Astrocyte of the hippocampus (primary cell): ENCODE data around the gene ALS2CL.
"Not testable (repeated sequence)": the region's sequence is repeated elsewhere in the genome, so short reads cannot be mapped to it uniquely, and the experiment has no call there.

Experiments used
- DNase-seq: peaks from one replicate; pipeline ENCODE4 v3.0.0; 2011; ENCODE audit warnings: low read depth, low spot score

Gene ALS2CL

DNA sequence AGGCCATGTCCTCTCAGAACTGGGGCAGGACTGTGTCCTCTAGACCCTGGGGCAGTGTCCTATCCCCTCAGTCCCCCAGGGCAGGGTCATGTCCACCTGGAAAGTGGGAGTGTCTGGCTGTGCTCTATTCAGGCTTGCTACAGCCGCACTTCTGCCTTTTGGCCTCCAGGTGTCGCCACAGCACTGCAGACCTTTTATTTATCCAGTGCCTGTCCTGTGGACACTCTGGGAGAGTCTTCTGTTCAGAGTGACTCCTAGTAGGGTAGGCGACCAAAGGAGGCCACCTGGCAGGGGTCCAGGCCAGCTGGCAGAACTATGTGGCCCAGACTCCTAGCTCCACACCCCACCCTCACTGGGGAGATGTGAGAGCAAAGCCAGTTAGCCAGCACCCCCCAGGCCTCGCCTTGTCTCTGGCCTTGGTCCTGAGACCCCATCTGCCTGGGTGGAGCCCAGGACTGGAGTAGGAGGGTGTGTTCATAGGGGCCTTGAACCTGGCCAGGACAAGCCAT is 11.6 kb upstream of the ALS2CL start:
- DNase-seq = peak; percentile 84

DNA sequence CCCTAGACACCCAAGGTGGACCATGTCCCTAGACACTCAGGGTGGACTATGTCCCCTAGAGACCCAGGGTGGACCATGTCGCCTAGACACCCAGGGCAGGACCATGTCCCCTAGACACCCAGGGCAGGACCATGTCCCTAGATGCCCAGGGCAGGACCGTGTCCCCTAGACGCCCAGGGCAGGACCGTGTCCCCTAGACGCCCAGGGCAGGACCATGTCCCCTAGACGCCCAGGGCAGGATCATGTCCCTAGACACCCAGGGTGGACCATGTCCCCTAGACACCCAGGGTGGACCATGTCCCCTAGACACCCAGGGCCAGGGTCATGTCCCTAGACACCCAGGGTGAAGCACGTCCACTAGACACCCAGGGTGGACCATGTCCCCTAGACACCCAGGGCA is 10.9 kb upstream of the ALS2CL start:
- DNase-seq = not testable (repeated sequence)

DNA sequence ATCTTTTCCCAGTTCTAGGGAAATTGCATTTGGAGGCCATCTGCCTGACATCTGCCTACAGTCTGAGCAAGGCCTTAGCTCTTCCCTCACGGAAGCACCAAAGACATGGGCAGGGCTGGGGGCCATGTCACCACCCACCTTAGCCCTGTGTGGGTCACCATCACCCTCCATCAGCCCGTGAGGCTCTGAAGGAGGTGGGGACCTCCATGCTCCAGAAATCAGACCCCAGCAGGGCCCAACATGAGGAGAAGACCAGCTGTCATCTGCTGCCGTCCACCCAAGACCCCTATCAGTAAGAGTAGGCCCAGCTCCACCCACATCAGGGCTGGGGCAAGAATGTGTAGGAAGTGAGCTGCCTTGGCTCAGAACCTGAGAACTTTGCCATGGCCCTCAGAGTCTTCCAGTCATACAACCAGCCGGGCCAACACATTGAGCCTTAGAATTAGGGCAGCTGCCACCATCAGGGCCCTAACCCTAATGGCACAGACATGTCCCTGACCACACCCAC is 9.6 kb upstream of the ALS2CL start:
- DNase-seq = no peak

DNA sequence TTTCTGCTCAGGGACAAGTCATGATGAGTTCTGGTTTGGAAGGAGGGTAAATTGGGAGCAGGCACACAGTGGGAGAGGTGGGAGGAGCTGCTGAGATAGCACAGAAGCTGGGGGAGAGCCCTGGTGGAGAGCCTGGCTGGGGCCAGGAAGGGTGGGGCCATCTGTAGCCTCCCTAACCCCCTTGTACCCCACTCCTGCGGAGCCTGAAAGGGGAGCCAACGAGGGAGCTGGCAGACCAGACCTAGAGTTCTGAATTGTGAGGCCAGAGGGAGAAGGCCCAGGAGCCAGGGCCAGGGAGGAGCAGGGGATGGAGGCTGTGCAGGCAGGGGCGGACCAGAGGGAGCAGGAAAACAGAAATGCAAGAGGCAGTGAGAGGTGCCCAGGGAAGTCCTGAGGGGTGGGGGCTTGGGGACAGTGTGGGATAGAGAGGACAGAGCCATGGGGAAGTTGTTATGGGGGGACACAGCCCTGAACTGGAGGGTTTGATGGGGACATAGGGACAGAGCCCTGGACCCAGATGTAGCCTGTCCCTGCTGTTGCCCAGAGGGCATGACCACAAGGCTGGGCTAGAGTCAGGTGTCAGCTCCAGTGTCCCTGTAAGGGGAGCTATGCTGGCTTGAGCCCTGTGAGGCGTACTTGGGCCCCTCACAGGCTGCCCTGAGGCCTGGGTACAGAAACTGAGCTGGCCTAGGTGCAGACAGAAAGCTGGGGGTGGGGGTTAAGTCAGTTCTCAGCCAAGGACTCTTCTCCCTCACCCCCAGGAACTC is 8.9 kb upstream of the ALS2CL start:
- DNase-seq = no peak

DNA sequence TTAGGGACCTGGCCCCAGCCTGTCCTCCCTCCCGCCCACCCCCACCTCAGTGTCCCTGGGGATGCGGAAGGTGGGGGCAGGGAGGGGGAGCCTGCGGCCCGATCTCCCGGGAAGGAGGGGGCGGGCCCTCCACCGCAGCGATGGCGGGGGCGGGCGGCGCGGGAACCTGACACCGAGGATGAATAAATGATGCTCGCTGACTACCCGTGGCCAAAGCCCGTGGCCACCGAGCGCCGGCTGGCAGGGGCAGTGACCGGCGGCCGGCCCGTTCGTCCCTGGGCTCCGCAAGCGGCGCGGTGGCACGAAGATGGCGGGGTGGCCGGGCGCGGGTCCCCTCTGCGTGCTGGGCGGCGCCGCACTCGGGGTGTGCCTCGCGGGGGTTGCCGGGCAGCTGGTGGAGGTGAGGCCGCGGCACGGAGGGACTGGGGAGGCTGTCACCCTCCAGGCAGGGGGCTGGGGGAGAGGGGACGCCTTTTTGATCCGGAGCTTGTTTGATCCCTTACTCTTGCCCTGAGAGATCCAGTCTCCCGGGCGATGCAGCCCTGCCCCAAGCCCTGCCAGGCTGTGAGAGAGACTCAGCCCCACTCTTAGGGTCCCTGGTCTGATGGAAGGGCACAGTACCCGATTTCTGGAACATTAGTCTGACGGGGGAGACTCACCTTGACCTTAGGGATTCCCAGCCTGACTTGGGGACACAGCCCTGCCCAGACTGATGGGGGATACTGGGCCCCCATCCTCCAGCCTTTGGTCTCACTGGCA is 7.9 kb upstream of the ALS2CL start, which contains the start of gene TMIE:
TMIE (plus strand) TSS at position 212 of the 759 bp plus-strand sequence; CDS start at position 308, 96 bp downstream.
- DNase-seq = peak; percentile 22

DNA sequence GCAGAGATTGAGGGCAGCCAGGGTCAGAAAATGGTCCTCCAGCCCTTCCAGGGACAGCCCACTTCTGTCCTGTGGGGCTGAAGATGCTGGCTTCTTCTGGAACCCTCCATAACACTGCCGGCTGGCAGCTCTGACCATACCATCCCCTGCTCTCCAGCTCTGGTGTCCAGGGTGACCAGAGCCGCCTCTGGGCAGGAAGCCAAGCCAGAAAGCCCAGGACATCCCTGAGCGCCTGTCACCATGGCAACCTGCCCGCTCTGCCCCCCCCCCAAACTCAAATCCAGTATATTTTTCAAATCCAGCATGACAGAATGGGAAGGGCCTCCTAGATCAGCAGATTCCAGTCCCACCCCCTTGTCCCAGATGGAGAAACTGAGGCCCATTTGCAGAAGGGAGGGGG is 7.3 kb upstream of the ALS2CL start:
- DNase-seq = peak; percentile 41

DNA sequence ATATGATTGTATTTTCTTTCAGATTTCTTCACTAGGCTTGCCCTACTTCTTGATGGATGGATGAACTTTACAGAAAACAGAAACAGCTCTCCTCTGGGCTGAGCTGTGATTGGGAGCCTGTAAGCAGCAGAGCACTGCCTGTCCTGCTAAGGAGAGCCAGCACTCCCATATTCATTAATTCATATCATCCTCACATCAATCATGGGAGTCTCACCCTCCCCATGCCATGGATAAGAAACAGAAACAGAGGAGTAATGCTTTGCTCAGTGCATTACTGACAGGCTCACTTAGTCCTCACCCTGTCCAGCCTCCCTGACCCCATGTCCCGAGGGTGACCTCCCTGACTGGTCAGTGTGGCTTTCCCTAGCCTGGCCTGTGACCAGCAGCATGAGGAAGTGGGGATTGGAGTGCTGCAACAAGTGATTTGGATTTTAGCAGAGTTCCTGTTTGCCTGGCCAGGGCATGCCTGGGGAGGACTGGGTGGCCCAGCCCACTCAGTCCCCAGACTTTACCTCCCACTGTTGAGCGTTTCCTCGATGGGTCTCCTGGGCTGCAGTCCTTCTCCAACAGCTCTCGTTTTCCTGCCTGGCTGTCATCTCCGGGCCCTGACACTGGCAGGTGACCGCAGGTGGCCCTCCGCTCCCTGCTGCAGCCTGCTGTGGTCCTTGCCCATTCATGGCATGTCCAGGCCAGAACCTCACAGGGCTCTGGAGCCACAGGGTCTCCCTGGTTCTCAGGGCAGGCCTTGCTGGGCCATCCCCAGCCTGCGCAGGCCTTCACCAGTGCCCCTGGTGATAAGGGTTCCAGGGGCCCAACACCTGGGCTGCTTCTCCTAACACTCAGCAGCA is 6.4 kb upstream of the ALS2CL start:
- no peak for DNase-seq

DNA sequence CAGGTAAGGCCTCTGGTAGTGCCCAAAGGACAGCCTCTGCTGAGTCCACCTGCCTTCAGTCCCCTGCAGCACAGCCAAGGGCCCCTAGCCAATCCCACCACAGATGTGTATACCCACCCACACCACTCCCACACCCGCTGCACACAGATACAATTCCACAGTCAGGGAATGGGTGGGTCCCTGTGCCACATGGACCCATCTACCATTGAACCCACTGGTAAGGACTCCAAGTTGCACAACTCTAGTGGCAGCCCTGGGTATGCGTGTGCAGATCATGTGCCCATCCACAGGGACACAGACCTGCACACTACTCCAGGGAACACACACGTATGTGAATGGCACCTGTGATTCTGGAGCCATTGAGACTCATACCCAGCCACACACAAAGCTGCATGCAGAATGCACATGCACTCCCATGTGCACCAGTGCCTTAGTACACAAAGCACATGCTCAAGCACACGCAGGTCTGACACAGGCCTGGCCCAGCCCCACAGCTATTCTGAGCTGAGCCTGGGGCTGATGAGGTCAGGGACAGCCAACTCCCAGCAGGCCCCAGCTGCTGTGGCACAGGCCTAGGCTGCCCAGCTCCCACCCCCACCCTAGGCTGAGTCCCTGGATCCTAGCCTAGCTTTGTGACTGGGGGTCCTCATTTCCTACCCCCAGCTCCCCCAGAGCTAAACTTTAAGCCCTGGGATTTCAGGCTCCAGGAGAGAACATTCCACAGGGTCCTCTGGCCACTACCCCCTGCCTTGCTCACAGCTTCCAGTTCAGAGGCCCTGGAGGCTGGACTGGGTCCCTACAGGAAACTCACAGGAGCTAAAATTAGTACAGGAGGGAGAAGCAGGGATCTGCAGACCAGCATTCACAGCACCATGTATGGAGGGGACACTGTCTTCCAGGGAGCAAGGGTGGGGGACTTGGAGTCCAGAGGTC is 2.7 kb upstream of the ALS2CL start:
- DNase-seq = peak; percentile 23

DNA sequence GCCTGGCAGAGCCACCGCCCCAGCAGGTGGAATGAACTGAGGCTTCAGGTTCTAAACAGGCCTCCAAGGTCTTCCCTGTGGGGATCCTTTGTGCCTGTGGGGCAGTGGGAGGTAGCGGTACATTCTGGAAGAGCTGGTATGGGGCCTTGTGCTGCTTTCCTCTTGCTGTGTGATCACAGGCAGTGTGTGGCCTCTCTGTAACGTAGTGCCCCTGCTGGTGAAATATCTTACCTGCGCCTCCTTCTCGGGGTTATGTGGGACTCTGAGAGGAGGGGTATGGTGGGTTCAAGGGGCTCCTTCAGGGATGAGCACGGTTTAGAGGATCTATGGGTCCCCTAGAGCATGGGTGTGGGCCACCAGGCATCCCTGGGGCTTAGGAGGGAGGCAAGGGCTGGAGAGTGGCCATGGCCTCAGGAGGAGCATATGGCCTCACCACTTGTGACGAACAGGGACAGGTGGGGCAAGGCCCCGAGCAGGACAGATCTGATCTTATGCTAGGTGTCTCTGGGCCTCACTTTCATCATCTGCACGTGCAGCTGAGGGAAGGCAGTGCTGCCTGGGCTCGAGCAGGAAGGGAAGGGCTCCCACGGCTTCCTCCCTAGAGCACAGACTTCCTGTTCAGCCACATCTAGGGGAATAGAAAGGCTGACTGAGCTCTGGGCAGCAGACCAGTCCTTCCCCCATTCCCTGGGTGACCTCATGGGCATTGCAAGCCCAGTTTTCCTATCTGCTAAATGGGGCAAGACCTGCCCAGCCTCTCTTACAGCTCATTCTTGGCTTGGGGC is 1.9 kb upstream of the ALS2CL start:
- no peak for DNase-seq

DNA sequence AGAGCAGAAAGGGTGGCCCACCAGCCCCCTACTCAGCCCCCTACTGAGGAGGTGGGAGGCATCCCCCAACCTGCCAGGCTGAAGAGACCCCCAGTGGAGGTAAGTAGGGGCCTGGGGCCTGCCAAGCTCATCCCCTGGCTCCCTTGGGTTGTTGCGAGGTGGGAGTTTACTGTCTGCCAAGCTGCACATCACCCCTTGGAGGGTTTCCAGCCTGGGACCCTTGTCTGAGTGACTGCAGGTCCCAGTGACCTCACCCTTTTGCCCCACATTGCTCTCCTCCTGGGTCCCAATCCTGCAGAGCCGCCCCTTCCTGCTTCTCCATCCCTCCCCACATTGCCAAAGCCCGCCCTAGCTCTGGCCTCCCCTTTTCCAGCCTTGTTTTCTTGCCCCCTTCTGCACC is 1.0 kb upstream of the ALS2CL start:
- DNase-seq = no peak

DNA sequence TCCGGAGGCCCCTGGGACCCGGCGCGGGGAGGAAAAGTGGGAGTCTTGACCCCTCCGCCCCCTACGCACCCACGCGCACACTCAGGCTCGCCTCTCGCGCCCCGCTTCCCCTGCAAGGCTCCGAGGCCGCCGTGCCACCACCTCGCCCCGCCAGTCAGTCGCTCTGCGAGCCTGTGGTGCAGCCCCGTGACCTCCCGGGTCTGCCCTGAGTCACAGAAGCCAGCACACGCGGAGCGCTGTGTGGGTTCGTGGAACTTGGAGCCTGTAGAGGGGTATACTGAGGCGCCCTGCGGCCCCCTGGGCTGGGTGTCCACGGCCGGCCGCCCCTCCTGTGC is 380 bp upstream of the ALS2CL start:
- DNase-seq = peak; percentile 23

DNA sequence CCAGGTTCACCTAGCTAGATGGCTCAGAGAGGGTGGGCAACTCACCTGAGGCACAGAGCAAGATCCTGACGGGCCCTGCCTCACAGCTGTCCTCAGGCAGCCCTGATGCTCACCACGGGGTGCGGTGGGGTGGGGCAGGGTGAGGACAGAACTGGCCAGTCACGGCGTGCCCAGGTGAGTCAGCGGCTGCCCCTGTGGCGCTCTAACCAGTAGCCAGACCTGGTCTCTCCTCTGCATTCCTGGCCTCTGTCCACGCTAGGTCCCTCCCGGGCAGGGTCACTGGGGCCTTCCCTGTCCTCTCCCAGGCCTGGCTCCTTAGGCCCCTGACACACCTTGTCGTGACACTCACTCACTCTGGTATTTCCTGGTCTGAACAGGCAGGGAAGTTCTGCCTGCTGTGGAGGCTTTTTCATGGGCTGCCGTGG is 901 bp downstream of the ALS2CL start:
- DNase-seq = peak; percentile 33

DNA sequence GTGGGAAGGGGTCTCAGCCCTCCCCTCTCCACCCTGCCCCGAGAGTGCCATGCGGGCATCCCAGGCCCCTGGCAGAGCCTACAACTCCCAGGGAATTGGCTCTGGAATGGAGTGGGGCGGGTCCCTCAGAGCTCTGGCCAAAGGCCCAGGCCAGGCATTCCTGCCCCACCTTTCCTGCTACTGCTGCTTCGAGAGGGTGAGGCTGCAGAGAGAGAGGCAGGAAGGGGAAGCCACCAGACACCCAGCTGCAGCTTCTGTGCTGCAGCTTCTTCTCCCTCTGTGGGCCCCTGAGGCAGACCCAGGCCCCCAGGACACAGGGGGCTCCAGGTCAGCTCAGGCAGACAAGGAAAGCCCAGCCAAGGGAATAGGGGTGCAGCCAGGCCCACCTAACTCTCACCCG is 2.7 kb downstream of the ALS2CL start:
- peak; percentile 47 for DNase-seq

DNA sequence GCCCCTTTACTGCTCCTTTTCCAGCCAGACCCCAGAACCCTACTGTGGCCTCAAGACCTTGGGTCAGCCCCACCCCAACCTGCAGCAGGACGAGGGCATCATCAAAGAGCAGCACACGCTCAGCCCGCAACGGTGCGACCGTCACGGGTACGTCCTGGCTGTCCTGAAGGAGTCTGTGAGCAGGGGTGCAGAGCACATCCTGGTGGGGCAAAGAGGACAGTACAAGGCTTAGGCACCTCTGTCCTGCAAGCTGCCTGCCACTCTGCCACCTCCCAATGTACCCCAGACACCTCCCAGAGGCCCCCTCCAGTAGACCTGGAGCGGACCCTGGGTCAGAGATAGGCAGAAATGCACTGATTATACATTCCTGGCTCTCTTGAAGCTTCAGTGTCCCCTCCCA is 8.0 kb downstream of the ALS2CL start:
- DNase-seq = no peak

DNA sequence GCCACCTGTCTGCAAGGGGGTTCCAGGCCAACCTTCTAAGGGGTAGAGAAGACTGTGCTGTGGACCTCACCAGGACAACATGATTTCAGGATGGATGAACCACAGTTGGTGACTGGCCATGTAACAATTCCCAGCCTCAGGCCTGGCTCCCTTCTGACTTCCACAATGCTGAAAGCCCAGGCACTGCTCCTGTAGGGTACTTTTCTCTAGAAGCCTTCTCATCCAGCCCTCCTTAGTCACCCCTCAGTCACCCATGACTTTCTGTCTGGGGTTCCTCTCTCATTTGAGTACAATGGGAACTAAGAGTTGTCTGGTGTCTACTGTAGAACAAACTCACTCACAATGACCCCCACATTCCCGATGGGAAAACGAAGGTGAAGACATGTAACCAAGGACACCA is 8.6 kb downstream of the ALS2CL start:
- no peak for DNase-seq

DNA sequence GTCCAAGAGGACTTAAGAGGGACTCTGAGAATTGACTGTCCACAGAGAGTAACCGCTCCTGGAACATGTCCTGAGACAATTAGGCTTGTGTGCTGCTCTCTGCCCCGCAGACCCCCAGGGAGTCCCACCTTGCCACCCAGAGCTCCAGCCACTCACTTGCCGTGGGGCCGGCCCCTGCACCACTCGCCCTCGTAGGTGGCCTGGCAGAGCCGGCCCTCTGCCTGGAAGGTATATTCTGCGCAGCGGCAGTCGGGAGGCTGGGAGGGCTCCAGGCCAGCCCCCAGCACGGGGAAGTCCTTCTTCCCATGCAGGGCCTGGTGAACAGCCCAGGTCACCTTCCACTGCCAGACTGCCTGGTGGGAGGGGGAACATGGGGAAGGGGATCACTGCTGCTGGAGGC is 10.5 kb downstream of the ALS2CL start:
- no peak for DNase-seq

DNA sequence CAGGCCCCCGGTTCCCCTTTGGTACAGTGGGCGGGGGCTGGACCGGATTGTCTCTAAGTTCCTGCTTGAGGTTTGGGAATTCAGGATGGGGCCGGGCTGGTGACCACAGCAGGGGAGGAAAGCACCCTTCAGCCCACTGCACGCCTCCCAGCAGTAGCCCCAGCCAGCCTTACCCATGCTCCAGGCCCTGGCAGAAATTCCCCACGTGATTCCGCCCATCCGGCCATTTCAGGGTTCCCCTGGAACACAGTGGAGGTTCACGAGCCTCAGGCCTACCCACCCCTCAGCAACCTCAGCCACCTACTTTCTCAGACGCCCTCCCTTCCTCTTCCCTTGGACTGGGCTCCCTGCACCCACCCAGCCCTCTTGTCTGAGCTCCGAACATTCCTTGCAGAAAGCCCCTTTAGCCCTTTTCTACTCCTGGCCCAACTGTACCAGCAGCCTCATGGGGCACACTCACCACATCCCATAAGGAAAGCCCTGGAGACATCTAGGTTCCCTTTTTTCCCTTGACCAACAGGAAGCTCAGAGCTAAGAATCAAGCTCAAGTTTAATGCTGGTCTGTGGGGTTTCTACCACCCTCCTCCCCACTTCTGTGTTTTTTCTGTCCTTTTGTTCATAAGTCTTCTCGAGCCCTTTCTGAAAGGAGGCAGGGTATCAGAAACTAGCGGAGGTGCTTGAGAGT is 11.5 kb downstream of the ALS2CL start:
- no peak for DNase-seq

DNA sequence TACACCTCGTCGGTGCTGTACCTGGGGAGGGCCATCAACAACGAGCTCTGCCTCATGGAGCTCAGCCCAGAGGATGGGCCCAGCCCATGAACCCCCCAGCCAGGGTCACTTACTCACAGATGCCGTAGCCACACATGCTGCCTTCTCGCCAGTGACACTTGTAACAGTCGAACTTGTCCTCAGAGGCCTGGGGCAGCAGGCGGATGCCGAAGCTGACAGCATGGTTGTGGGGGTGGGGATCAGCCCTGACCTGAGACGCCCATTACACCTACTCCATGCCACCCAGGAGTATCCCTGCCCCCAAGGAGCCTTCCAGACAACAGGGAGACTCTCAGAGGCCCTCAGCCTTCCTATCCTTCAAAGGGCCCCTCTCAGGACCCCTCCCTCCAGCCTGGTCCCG is 12.1 kb downstream of the ALS2CL start:
- DNase-seq = no peak

DNA sequence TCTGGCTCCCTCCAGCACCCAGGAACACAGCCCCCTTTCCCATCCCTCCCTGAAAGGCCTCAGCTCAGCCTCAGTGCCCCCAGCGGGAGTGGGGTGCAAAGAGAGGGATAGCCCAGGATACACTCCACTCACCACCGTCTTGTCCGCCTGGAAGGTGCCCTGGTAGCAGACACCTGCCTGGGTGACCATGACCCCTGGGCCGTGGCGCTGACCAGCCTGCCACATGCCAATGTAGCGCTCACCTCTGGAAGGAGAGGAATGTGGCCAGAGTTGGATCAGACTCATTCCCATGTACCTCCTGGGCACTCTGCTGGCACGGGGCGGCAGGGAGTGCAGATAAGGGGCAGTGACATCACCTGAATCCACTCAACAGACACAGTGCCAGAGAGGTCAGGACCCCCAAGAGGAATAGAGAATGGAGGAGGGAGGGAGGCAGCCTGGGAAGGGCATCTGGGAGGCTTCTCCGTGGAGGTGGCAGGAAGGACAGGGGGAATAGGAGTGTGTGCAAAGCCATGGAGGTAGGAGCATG is 13.1 kb downstream of the ALS2CL start:
- no peak for DNase-seq
